ENCODE data around the gene KRT74.

Gene KRT74

DNA sequence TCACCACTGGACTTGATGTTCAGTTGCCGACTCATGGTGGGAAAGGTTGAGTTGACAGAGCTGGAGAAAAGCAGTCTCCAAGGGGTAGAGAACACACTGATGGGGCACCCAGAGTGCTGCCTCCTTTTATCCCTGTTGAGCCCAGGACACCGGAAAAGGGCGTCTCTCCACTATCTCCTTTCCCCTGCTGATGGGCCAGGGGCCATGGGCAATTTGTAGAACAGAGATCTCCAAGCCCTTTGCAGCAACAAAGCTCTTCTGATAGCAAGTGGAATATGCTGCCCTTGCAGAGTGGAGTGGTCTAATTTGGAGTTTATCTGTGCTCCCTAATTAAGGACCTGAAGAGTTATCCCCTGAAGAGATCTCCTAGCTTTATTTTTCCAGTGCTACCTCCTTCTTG is at the start of gene KRT74:
Gene KRT74, minus strand, starts transcription at position 101 of the 400 bp plus-strand sequence. Its CDS starts 66 bp downstream, at position 35.
- no peak for DNase-seq (ENCODE audit: low read depth, low spot score)

DNA sequence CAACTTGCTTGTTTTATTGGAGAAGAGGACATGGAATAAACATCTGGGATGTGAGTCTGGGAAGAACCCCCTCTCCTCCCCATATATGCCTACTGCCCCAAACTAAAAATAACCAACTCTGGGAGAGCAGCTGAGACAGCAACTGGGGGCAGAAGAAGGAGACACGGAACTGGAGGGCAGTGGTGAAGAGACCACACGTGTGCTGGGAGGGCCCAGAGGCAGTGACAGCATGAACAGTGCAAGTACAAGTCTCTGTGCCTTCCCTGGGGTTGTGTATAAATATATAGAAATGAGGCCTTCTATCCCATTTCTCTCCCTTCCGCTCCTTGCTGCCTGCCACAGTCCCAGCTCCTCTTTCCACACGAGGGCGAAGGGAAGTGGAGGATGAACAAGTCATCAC is 48.7 kb upstream of the KRT74 start:
- DNase-seq (ENCODE audit: low read depth, low spot score), result no peak

DNA sequence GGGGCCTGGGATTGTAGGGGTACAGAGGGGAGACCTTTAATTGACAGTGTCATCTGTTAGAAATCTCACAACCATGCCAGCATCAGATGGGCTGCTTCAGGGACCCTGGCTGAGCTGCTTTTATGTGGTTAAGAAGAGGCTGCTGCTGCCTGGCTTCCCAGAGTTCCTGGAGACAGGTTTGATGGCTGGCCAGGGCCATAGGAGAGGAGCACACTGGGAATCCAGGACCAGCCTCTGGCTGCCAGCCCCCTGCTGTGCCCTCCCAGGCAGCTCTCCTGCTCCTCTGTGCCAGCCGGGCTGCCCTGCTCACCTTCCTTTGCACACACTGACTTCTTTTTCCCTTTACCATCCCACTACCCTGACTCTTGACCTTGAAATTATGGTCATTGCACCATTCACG is 45.2 kb upstream of the KRT74 start:
- DNase-seq (ENCODE audit: low read depth, low spot score), result no peak

DNA sequence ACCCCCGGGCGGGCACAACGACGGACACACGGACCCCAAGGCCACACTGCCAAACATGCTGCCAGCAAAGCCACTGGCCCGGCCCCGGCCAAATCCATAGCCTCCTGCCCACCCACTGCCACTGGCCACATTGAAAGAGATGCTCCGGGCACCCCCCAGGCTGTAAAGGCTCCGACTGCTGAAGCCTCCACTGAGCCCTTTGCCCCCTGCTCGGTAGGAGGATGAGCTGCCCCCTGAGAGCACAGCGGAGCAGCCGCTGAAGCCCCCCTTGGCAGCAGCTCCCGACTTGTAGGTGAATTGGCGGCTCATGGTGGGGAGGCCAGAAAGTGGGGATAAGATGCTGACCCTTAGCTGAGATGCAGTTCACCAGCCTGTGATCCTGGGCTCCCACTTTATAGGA is 44.6 kb upstream of the KRT74 start, which contains the start of gene KRT73:
Gene KRT73, minus strand, starts transcription at position 344 of the 400 bp plus-strand sequence. Its CDS starts 35 bp downstream, at position 309.
- DNase-seq (ENCODE audit: low read depth, low spot score), result no peak

DNA sequence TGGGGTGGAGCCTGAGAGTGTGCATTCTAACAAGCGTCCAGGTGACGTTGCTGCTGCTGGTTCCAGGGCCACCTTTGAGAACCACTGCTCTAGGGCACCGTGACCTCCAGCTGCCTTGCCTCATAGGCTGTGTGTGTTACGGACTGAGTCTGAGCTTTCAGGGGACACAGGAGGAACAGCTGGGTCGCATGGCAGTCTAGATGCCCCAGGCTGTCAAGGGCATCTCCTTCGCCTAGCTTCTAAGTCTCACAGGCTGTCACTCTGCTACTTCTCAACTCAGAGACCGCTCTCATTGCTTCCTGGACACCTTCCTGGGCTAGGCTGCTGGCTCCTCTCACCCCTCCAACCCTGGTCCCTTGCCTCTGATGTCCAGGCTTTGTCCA is 43.8 kb upstream of the KRT74 start:
- DNase-seq (ENCODE audit: low read depth, low spot score), result no peak

DNA sequence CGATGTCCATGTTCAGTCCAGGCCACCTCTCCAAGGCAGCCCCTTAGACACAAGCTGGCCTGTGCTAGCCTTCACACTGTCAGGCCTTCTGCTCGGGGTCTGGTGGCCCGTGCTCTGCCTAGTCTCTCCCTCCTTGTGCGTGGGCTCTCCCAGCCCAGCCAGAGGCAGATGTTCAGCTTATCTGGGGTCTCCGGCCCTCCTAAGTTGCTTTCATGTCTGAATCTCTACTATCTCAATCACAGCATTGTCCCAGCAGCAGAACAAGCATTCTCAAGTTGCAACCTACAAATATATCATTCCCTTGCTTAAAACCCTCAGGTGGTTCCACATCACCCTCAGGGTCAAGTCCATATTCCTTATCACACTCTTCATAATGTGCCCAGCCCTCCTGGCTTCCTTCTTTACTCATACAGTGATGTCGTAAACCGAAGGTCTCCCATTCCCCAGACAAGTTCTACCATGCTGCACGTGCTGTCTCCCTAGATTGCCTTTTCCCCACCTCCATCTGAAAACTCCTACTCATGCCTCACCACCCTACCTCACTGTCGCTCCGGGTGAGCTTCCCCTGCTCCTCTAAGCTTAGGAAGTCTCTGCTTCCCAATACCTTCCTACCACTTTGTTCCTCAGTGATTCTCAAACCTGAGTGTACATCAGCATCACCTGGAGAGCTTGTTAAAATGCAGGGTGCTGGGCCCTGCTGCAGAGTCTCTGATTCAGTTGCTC is 43.2 kb upstream of the KRT74 start:
- DNase-seq (ENCODE audit: low read depth, low spot score), result no peak

DNA sequence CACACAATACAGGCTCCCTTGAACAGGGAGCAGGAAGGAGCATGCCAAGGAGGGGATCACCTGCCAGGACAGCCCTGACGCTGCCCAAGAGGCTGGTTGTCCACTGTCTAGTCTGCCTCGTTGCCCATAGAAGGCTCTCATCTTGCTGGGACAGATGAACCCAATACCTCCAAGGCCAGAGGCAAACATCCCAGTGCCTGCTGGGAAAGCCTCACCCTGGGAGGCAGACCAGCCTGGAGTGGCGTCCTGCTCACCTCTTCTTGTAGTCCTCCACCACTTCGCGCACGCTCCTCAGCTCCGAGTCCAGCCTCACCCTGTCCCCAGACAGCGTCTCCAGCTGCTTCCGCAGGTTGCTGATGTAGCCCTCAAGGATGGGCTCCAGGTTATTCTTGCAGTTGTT is 42.3 kb upstream of the KRT74 start:
- DNase-seq (ENCODE audit: low read depth, low spot score), result no peak

DNA sequence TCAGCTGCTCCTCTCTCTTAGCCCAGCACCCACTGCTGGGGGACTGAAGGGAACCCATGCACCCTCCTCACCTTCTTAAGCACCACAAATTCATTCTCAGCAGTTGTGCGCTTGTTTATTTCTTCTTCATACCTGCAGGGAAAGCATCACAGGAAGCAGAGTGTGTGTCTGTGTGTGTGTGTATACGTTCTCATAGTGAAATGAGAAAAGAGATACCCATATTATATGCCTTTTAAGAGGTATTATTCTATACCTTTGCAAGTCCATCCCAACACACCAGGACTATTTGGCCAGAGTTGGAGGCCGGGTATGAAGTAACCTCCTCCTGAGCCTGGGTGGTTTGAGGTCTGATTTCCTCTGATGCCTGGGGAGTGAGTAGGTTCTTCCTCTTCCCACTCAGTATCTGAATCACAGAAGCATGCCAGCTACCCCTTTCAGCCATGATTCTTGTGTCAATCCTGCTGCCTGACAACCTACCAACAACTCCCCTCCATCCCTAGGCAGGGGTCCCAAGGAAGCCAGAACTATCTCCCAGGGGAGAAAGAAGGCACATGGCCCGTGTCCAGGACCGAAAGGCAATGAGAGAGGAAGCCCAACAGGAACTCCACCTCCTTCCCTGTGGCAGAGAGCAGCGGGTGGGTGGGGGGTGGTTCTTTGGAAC is 41.7 kb upstream of the KRT74 start:
- DNase-seq (ENCODE audit: low read depth, low spot score), result no peak

DNA sequence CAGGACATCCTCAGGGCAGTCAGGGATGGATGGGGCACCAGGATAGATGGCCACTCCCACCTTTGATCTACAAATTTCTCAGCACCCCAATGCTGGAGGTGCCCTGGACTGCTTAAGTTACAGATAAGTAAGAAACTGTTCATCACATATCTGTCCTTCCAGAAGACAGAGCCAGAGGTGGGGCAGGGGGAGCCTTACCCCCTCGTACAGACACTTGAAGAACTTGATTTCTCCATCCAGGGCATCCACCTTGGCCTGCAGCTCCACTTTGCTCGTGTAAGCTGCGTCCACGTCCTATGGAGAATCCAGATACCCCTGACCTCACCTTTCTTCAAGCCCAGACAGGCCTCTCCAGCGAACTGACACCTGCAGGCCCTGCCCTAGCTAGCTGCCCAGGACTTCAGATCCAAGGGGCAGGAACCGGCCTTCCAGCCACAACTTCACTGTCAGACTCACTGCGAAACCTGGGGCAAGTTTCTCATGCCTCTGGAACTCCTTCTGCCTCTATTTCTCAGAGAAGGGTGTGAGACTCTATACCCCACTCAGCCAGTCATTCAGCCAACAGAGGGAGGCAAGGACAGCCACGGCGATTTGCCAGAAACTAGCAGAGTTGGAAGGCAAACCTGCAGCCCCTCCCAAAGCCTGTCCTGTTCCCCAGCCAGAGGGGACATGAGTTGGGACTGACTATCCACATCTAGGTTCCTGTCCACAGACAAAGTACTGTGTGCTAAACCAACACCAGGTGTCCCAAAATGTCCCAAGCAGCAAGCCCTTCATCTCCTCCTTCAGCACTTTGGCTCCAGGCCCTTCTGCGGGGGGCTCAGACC is 41.0 kb upstream of the KRT74 start:
- no peak for DNase-seq (ENCODE audit: low read depth, low spot score)

DNA sequence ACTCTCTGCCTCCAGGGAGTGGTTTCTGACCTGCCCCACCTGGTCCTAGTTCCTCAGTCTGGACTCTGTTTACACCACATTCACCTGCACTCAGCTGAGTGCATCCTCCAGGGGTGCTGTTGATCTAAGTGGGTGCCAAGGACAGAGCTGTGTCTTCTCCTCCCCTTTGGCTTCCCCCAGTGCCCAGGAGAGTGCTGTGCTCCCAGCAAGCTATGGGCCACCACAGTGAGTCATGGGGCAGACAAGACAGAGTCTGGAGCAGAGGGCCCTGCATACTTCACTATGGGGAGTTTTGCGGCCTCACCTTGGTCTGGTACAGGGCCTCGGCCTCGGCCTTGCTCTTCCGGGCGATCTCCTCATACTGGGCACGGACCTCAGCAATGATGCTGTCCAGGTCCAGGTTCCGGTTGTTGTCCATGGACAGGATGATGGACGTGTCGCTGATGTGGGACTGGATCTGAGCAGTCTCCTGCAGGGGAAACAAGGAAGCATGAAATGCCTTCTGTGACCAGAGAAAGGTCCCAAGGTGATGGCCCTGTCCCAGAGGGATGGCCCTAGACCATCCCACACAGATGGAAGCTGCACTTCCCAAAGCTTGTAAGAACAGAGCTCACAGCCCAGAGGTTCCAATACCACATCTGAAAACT is 39.9 kb upstream of the KRT74 start:
- DNase-seq (ENCODE audit: low read depth, low spot score), result no peak

DNA sequence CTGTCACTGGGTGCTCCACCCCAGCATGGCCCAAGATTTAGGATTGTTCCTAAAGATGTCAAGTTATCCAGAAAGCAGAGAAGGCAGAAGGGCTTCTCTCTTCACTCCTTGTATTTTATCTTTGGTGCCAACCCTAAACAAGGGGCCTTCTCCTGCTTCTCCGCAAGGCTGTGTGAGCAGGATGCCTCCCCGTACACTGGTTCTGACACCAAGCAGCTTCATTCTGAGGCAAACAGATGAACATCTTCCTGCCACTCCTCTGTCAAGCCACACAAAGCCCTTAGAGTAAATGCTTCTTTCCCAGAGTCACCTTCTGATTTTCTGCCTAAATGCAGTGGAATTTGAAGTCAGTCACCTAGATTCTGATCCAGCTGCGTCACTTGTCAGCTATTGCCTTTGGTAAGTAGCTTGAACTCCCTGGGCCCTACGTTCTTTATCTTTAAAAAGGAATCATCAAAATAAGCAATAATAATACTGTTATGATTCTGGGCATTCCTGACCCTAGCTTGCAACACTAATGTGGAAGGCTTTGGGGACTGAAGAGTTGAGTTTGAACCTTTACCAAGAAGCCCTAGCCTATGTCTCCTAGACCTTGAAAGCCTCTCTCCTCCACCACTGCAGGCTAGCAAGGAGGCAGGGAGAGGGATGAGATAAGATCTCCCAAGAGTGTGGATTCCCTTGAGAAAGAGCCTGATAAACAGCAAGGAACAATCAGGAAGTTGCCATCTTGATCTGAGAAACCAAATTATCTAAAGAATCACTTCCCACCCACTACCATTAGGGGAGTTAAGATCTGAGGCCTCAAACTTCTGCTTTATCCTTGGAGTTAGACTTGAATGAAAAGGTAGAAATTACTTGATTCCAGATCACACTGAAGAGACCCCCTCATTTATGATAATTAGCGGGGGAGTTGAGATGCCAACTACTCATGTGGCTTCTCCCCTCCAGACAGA is 39.1 kb upstream of the KRT74 start:
- no peak for DNase-seq (ENCODE audit: low read depth, low spot score)

DNA sequence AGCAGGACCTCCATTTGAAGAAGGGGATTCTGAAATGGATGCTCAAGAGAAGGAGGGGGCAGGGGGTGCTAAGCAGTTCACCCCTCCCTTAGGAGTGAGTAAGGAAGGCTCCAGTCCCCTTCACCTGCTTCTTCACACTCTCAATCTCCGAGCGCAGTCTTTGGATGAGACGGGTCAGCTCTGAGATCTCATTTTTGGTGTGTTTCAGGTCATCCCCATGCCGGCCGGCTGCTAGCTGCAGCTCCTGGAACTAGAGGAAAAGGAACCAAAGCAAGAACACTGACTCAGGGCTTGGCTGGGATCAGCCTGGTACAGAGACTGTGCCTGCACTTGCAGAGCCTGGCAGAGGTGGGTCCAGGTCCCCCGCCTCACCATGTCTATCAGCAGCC is 37.4 kb upstream of the KRT74 start:
- DNase-seq (ENCODE audit: low read depth, low spot score), result no peak

DNA sequence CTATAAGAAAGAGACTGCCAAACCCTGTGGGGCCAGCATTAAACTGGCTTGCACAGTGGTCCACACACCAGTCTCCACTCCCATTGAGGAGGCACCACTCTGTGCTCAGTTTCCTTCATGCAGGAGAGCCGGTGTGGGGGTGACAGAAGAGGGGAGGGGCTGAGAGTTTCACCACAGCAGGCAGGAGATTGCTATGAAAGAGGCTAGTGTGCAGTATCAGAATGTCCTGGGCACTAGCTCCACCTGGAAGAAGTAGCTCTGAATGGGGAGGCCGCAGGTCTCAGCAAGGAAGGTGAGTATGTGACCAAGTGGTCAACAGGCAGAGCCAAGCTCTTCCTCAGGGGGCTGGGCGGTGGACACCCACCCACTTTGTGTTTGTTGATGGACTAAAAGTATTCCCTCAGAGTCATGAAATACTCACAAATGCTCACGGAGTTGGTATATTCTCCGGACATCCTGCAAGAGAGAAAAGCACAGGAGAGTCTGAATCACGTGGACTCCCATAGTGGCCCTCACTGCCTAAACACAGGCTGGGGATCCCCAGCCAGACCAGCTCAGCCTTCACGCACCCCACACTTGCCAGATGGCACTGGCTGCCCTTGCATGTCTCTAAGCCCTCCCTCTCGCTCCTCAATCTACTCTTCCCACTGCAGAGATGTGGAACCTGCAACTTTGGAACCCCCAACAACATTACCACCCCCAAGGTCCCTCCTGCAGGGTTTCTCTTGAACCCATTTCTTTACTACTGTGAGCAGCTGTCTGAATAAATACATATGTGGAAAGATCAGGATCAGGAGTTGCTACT is 35.4 kb upstream of the KRT74 start:
- no peak for DNase-seq (ENCODE audit: low read depth, low spot score)

DNA sequence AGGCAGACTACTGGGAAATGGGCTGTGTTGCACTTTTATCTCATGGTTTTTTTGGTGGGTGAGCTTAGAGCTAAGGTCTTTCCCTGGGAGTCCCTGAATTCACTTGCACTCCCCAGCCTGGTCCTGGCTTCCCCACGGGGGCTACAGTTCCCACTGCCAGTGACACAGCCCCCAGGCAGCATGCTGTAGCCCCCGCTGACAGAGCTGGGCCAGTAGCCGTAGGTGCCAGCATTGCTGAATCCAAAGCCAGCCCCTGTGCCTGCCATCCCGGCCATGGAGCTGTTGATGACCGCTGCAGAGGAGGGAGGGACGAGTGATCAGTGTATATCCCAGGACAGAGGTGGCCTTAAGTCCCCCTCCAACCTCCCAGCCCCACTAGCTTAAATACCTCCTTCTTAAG is 34.5 kb upstream of the KRT74 start:
- DNase-seq (ENCODE audit: low read depth, low spot score), result no peak

DNA sequence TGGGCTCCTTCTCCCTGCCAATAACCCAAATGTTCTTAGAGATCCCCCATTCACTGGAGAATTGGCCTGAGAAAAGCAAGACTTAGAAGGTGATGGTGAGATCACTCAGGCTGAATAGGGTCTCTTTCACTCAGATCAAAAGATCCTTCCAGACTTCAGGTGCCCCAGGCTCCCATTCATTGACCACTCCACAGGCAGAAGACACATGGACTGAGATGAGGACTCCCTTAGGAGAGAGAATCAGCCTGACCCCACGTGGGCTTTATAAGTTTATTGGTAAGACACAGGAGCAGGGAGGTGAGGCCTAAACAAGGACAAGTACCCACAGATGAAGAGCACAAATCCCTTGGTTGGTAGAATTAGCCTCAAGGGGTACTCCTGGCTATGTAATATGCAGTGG is 33.7 kb upstream of the KRT74 start:
- no peak for DNase-seq (ENCODE audit: low read depth, low spot score)

DNA sequence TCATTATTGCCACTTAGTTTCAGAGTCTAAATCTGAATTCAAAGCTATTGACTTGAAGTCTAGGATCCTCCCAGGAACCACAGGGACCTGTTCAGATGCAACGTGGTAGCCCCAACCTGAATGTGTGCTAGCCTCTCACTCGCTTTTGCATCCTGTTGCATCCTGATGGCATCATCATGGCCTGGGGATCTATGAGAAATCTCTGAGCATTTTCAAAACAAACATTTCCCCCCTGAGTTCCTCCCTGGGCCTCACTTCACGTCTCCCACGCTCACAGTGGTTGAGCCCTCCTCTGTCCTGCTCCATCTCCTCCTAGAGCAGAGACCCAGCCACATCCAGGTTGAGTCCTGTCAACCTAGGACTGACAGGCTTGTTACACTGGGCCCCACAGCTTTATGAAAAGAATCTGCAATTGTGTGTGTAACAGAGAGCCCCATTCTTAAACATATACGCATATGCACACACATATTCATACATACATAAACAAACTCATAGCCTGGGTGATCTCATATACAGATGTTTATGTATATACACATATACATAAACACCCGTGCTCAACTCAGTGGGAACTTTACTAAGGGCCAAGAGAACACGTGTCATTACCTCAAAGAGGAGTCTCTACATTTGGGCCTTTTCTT is 33.1 kb upstream of the KRT74 start:
- no peak for DNase-seq (ENCODE audit: low read depth, low spot score)

DNA sequence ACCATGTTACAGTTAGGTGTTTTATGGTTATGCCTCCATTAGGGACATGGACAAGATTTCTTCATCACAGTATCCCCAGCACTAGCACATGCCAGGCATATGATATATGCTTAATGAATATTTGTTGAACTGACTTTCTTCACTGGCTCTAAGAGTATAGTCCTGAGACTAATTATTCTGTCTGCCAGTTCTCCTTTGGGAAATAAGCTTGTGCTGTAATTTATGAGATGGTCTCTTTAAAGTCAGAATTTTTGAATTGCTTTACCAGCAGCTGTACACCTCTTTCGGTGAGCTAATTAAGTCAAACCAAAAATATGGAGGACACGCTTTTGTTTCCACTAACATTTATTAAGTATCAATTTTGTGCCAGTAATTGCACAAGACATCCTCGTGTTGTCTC is 32.5 kb upstream of the KRT74 start:
- DNase-seq (ENCODE audit: low read depth, low spot score), result no peak

DNA sequence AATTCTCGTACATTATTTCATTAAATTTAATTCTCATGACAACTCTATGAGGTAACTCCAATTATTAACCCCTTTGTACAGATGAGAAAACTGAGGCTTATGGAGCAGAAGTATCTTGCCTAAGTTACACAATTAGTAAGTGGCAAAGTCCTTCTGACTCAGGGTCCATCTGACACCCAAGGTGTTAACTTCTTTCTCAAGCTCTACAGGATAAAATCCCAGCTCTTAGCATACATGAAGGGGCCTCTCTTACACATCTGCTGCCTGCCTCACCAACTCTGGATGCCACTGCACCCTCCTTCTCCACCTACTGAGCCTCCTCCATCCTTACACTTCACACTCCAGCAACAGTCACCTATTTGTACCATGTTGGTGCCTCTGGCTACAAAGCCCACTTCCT is 31.9 kb upstream of the KRT74 start:
- DNase-seq (ENCODE audit: low read depth, low spot score), result no peak

DNA sequence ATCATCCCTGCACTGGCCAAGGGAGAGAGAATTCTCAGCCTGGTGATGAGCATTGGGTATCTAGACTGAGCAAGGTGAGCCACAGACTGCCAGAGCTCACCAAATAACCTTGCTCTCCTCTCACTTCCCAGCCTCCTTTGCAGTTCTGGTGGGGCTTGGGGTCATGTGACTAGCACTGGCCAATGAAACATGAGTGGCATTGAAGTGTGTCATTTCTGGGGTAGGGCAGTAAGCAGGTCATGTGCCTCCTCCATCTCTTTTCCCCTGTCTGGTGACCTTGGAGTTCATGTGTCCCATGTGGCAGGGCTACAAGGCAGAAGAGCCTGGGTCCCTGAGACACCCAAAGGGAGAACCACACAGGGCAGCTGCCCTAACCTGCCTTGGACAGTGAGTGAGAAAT is 31.2 kb upstream of the KRT74 start:
- no peak for DNase-seq (ENCODE audit: low read depth, low spot score)

DNA sequence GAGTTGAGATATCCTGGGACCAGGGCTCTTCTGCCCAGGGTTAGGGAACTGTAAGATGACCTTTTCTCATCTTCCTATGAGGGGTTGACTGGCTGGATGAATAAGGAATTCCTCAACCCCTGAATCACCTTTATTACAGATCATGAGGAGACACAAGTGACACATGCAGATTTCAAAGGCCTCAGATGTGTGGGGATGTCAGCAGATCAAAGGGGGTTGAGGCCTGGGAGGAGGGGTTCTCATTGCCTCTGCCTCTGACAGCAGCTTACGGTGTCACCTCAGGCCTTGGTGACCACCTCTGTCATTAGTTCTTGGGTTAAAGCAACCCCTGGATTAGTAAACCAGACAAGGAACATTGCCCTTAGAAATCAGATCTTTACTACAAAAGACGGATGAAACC is 29.7 kb upstream of the KRT74 start:
- DNase-seq (ENCODE audit: low read depth, low spot score), result no peak

Measured in iPS DF 19.7 (cell line).